ENCODE data around the gene DCBLD1.
"Not testable (repeated sequence)": the region's sequence is repeated elsewhere in the genome, so short reads cannot be mapped to it uniquely, and the experiment has no call there.

DCBLD1 gene

DNA sequence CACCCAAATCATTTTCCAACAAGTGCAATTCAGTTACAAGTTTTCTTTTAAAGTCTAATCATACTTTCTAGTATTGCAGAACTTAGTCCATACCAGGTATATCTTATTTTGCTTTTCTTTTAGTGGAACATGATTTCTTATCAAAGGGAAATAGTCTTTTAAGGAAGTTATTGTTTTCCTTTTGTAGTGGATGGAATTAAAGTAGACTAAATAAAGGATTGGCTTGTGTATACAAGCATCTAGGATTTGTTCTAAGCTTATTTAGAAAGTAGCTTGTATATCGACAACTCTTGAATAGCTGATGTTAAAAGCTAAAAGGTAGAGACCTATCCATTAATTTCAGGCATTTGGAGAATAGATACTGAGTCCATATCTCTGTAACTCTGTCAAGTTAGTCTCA is 14.8 kb downstream of the DCBLD1 start:
- no peak for DNase-seq (ENCODE audit: low read depth in 2 of 2, low spot score in 1 of 2)

DNA sequence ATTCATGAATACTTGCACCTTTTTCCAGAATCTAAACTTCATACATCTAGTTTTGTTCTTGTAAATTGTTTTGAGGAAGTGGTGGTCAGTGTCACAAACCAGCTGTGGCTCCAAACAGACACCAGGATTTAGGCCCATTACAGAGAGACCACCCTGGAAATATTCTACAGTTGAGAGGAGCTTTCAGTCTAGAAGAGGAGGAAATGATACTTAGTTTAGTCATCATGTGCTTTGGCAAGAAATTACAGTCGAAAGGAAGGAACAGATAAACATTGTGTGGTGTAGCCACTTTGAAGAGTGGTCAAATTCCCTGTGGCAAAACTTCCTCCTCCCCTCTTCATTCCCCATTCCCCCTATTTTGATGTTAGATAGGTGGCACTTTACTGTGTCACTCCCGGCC is 15.7 kb downstream of the DCBLD1 start:
- DNase-seq (ENCODE audit: low read depth in 2 of 2, low spot score in 1 of 2), result no peak

DNA sequence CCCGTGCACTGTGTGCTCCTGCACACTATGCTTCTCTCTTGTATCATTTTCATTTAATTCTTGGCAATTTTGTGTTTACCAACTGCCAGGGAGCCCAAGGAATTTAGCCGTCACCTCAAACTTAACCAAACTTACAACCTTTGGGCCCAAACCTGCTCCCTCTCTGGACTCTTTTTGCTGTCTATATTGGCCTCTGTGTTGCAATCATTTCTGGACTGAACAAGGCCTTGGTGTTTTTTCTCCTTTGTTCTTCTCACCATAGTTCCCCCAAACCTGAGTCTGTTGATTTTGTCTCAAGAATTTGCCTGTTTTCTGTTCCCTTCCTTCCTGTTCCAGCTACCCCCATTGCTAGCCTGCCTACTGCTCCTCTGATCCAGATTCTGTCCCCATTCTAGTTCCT is 19.2 kb downstream of the DCBLD1 start:
- DNase-seq (ENCODE audit: low read depth in 2 of 2, low spot score in 1 of 2), result no peak

DNA sequence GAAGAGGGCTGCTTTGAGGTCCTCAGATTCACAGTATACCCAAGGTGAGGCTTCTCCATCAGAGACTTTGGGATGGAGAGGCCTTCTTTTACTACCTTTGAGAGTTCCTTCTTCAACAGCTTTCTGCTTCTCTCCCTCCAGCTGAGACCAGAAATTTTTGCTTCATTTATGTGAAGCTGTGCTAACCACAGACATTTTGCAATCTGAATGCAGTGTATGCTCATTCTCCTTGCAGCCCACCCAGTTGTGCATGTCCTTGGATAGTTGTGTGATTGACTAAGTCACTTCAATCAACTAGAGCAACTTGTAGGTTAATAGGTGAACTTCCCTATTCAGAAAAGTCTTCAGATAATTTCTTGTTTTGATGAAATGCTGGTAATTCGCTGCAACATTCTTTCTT is 20.1 kb downstream of the DCBLD1 start:
- DNase-seq (ENCODE audit: low read depth in 2 of 2, low spot score in 1 of 2), result no peak

DNA sequence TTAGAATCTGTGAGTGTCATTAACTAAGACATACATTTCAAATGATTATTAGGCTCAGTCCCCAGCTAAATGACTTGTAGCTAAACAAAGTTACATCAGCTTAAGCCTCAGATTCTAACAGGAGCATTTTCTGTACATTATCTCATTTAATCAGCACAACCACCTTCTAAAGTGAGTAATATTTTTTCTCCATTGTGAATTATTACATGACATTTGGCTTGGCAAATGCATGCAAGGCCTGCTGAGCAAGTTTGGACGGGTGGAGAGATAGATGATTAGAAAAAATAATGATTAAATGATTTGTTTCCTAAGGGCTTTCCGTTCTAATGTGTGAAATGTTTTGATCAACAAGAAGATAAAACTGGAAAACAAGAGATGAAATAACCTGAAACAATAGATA is 20.7 kb downstream of the DCBLD1 start:
- DNase-seq (ENCODE audit: low read depth in 2 of 2, low spot score in 1 of 2), result no peak

DNA sequence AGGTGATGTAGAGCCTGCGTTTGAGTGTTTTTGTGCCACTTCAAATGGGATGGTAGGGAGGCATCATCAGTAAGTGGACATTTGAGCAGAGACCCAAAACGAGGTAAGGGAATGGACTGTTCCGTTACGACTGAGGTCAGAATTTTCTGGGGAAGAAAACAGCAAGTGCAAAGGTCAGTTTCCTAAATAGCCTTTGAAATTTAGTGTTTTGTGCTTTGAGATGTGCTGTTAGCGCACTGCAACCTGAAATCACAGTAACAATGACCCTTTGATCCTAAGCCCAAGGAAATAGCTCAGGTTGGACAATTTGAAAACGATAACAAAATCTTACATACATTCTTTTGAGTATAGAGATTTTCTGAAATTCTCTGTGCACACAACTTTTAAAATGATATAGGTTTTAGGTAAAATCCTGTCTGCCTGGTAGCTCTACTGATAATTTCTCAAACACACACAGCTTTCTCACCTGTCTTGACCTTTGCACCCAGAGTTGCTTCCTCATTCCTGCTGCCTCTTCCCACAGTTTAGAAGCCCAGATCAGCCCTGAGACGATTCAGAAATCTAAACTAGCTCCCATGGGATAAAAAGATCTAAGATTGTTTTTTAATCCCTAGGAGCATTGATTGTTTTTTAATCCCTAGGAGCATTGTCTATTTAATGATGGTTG is 22.1 kb downstream of the DCBLD1 start:
- DNase-seq (ENCODE audit: low read depth in 2 of 2, low spot score in 1 of 2), result no peak

DNA sequence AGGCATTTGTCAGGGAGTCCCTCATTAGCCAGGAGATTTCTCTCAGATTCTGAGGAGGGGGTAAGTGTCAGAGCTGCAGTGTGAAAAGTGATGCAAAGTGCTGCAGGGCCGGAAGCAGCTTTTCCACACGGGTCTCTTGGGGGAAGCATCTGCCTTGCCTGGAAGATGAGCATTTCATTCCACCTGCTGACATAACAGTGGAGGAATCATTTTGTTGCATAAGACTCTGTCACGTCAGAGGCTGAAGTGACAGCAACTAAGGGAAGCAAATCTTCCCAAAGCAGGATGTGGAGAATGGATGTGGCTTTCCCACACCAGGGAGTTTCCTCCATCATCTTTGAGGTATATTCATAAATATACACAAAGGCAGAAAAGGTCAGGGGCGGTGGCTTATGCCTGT is 22.8 kb downstream of the DCBLD1 start:
- no peak for DNase-seq (ENCODE audit: low read depth in 2 of 2, low spot score in 1 of 2)

DNA sequence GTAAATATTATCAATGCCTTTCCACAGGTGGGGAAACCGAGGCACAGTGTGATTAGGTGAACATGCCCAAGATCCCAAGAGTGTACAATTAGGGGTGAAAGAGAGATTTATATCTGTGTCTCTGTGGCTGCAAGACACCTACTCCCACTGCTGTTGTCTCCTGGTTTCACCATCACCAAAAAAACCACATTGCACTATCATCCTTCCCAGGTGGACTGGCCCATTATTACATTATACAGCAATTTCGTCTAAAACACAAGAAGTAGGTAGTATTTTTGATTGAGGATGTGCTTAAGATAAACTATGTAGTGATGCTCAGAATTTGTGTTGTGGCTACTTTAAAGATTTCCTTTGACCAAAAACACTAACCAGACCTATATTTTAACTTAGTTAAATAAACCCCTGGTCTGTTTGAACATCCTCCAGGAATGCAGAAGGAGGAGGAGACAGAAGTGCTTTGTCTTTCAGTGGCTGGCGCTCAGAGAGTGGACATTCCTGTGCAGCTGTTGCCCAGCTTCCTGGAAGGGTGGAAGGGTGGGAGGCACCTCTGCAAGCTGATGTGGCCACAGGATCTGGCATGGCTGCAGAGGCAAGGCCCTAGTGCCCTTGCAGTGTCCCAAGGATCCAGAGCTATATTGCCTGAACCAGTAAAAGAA is 23.8 kb downstream of the DCBLD1 start:
- DNase-seq (ENCODE audit: low read depth in 2 of 2, low spot score in 1 of 2), result no peak

DNA sequence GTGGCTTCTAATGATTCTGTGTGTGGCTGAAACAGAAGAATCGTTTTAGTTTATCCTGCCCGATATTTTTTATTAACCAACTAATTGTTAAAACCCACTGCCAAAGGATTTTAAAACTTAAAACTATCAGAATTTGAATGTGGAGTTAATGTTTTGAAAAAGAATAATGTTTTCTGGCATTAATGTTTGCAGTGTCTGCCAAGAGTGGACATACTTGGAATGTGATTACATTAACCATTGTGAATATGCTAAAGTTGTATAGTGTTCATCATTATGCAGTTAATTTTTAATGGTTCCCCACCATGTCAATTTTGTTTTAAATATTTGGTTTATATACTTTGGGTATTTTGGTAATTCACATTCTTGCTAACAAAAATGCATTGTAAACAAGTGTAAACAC is 24.4 kb downstream of the DCBLD1 start:
- DNase-seq (ENCODE audit: low read depth in 2 of 2, low spot score in 1 of 2), result no peak

DNA sequence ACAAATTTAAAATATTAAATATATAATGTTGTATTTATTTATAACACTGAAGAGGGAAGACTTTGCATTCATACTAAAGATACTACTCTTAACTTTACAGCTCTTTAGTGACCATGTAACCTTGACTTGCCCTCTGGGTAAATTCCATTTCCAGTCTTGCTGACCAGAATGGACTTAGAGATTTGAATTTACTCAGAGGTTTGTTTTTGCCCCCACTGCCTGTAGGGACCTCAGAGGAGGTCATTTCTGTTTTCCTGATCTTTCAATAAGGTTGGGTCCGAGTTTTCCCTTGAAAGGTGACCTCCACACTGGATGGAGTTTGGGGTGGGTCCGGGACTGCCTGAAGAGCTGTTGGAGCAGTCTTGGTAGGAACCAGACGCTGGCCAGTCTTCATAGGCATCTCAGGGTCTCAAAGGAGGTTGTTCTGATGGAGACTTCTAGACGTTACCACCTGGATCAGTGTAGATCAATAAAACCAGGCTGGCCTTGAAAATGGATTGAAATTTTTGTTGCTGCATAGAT is 26.0 kb downstream of the DCBLD1 start:
- DNase-seq (ENCODE audit: low read depth in 2 of 2, low spot score in 1 of 2), result no peak

DNA sequence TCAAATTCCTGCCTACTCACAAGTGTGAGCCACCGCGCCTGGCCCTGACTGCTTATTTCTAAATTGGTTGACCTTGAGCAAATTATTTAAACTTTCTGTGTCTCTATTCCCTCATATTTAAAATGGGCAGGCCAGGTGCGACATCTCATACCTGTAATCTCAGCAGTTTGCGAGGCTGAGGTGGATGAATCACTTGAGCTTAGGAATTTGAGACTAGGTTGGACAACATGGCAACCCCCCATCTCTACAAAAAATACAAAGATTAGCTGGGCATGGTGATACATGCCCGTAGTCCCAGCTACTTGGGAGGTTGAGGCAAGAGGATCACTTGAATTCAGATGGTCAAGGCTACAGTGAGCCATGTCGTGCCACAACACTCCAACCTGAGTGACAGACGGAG is 26.5 kb downstream of the DCBLD1 start:
- DNase-seq (ENCODE audit: low read depth in 2 of 2, low spot score in 1 of 2), result no peak

DNA sequence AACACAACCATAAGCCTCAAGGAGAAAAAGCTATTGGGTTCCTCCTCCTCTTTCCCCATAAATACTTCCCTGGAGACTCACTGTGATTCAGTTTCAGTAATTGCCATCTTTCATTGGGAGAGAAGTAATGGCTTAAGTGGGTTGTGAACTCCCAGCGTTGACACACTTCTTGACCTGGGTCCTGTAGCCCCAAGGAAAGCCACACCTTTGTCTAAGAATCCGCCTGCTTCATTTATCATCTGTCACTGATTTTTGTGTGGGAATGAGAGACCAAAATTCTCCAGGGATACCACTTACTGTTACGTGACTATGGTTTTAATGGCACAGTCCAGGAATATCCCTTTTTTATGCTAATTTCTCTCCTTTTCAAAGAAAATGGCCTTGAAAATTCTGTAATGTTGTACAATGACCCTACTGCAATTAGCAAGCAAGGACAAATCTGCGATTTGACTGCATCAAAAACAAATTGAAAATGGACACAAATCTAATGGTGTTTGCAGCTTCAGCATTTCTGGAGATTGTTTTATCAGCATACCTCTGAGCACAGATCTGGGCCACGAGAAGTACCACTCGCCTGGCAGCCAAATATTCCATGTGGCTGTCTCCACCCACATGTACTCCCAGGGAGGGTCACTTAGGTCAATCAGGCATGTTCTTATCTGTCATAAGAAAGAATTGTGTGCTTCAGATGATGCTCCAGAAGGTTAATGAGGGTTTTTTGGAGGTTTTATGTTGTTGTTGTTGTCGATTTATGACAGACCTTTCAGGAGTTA is 29.8 kb downstream of the DCBLD1 start:
- no peak for DNase-seq (ENCODE audit: low read depth in 2 of 2, low spot score in 1 of 2)

DNA sequence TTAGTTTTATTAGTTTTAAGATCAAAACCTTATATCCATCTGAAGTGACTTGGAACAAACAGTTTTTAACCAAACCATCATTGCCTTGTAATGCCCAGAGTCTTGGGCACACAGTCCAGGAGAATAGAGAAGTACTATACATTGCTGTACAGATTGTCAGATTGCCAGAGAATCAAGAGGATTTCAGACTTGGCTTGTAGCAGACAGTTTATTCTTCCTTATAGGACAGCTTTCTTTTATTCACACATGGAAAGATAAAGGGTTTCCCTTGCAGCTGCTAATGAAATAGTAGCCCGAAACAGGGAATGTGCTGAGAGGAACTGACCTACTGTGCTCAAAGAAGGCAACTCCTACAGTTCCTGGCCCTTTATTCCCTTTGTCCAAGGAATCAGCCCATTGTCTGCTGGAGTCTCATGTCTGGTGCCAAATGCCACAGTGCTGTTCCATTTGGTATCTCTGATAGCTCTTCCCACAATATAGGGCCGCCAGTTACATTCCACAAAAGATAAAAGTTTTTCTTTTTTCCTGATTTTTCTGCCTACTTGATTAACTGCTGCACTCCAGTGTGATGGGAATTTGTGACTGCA is 30.6 kb downstream of the DCBLD1 start:
- no peak for DNase-seq (ENCODE audit: low read depth in 2 of 2, low spot score in 1 of 2)

DNA sequence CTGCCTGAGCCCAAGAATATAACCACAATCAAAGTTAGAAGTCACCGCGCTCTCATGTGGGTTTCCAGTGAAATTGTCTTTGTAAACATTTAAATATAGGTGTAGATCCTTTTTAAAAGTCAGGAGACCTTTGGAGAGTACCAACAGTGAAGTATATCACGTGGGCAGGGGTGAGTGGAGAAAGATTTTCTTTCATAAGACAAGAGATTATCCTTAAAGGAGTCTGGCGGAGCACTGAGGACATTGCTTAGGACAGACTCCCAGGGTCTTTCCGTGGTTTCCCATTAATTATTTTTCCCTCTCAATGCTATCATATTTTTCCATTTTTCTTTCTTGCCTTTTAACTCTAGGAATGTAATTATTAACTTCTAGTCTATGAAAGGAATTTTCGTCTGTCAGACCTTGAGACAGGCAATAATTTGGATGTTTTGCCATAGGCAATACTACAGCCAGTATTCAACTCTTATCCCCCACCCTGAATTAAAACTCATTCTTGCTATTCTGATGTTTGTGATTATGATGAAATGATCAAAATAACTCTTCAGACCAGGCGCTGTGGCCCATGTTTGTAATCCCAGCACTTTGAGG is 31.4 kb downstream of the DCBLD1 start:
- DNase-seq (ENCODE audit: low read depth in 2 of 2, low spot score in 1 of 2), result no peak

DNA sequence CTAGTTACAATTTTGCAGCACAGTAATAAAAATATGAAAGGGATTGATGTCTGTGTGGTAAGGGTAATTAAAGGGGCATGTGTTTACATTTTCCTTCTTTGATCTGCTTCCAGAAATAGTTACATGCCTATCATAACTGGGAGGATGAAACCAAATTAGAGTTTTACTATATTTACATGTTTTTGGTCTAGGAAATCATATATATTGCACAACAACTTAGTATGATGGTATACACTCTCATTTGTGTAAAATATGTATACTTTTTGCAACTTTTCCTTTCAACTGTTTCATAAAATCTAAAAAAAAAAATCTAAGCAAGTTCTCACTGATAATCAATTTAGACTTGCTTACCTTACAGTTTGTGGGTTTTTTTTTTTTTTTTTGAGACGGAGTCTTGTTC is 32.2 kb downstream of the DCBLD1 start:
- no peak for DNase-seq (ENCODE audit: low read depth in 2 of 2, low spot score in 1 of 2)

DNA sequence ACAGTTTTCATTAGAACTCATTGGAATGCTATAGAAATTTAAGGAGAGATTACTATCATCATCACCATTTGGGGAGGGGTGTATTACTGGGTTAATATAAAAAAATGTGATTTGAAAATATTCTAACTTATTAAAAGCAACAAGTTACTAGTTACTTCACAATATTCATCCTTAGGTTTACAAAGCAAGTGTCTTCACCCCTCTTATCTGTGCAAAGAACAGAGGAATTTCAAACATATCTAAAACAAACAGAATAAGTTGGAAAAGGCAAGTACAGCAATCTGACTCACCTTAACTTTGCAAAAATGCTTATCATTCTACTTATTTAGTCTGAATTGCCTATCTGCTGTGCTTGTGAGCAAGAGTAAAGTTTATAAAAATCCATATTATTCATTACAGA is 32.9 kb downstream of the DCBLD1 start:
- no peak for DNase-seq (ENCODE audit: low read depth in 2 of 2, low spot score in 1 of 2)

DNA sequence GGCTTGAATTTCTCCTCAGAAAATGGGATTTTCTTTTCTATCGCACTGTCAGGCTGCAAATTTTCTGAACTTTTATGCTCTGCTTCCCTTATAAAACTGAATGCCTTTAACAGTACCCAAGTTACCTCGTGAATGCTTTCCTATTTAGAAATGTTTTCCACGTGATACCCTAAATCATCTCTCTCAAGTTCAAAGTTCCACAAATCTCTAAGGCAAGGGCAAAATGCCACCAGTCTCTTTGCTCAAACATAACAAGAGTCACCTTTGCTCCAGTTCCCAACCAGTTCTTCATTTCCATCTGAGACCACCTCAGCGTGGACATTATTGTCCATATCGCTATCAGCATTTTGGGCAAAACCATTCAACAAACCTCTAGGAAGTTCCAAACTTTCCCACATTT is 35.5 kb downstream of the DCBLD1 start:
- not testable (repeated sequence) for DNase-seq (ENCODE audit: low read depth in 2 of 2, low spot score in 1 of 2)

DNA sequence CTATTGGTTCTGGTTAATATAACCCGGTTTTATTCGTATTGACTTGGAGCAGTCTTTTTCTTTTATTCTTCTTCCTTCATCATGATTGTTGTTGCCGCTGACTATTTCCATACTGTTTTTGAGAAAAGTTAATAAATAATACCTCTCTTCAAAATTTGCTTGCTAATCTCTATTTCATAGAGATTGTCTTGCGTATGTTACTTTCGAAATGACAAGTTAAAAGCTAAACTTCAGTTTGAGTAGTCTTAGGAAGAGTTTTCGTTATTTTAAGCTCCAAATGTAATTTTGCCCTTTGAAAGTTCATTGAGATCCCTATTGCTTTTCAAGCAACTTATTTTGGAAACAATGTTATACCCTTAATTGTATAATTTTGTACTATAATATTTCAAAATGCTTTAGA is 36.4 kb downstream of the DCBLD1 start:
- no peak for DNase-seq (ENCODE audit: low read depth in 2 of 2, low spot score in 1 of 2)

DNA sequence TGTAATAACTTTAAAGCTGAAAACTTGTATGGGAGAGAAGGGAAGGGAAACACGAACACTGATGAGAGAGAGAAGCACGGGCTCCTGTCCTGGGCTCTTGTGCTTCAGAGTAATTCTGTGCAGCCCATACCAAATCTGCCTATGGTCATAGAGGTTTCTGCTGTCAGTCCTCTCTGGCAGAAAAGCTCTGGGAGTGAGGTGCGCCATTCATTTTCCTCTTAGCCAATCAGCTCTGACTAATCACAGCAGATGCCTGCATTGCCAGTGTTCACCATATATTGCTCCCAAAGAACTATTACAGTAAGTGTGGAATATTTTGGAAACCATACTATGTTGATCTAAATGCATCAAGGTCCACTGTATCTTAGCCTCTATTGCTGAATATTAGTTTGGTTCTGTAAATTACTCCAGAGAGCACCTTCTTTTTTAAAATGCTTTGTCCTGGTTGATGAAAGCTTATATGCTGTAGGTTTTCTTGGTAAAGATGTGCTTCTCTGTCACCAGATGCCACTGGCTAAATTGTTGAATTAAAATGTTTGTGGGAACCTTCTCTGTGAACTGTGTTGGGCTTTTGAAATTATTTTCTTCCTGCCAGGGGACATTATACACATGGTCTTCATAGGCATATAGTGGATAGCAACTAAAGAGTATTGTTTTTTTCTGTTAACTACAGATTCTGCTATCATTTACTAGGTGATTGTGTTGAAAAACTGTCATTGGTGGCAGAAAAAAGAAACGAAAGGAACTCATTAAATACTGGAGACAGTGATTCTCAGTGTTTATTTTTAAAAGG is 38.3 kb downstream of the DCBLD1 start:
- no peak for DNase-seq (ENCODE audit: low read depth in 2 of 2, low spot score in 1 of 2)

DNA sequence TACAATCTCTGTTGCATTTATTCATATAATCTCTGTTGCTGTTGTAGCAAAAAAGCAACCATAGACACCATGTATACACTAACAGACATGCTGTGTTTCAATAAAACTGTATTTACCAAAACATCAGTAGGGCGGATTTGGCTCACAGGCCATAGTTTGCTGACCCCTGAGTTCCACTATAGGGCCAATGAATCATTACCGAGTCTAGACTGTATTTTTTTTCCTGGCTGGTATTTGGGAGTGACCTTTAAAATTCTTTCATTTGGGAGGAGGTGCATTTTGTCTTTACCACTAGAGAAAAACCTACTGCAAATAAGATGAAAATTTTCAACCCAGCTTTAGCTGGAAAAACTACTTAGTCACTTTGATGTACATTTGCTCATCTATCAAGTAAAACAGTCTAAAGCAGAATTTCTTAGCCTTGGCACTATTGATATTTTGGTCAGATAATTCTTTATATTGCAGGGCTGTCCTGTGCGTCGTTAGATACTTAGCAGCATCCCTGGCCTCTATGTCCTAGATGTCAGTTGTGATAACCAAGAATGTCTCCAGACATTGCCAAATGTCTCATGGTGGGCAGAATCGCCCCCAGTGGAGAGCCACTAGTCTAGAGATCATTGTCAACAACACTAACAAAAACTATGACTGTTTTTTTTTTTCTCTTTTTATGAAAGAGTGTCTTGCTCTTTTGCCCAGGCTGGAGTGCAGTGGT is 39.5 kb downstream of the DCBLD1 start:
- DNase-seq (ENCODE audit: low read depth in 2 of 2, low spot score in 1 of 2), result no peak

Measured in stimulated activated CD8-positive, alpha-beta memory T cell treated with anti-CD3 and anti-CD28 coated beads, Interleukin-4, amount 100 ng/mL, for 1 hour (primary cell).